ENCODE measurements around the gene HK1.

Gene HK1

DNA sequence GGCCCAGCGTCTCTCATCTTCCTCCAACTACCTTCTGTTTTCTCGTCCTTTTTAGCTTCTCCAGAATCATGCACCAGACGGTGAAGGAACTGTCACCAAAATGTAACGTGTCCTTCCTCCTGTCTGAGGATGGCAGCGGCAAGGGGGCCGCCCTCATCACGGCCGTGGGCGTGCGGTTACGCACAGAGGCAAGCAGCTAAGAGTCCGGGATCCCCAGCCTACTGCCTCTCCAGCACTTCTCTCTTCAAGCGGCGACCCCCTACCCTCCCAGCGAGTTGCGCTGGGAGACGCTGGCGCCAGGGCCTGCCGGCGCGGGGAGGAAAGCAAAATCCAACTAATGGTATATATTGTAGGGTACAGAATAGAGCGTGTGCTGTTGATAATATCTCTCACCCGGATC lies 122.6 kb downstream of the HK1 start:
- no peak overlapping the region for H3K9ac ChIP-seq (ENCODE audit: low read length)
- H3K27me3 ChIP-seq (ENCODE audit: control insufficient read depth, insufficient read depth, low read length): no peaks in the 10 kb centered on the region
- H3K4me1 ChIP-seq (ENCODE audit: control insufficient read depth, insufficient read depth, low read length): peaks cover 4% of the 10 kb centered on the region
- H3K27ac ChIP-seq (ENCODE audit: low read depth, low read length): no peak overlapping the region
- H3K4me3 ChIP-seq (ENCODE audit: low read length): no peak overlapping the region
- H3K36me3 ChIP-seq (ENCODE audit: control insufficient read depth, insufficient read depth, low read length): peaks cover 16% of the 10 kb centered on the region

DNA sequence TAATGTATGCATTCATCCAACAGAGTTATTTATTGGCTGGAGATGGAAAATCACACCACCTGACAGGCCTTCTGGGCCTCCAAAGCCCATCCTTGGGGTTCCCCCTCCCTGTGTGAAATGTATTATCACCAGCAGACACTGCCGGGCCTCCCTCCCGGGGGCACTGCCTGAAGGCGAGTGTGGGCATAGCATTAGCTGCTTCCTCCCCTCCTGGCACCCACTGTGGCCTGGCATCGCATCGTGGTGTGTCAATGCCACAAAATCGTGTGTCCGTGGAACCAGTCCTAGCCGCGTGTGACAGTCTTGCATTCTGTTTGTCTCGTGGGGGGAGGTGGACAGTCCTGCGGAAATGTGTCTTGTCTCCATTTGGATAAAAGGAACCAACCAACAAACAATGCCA lies 123.1 kb downstream of the HK1 start:
- Histone ChIP-seq H3K4me1 (ENCODE audit: control insufficient read depth, insufficient read depth, low read length) (peaks cover 4% of the 10 kb centered on the region), H3K9ac (ENCODE audit: low read length) (no peak overlapping the region), H3K27me3 (ENCODE audit: control insufficient read depth, insufficient read depth, low read length) (no peaks in the 10 kb centered on the region), H3K36me3 (ENCODE audit: control insufficient read depth, insufficient read depth, low read length) (peaks cover 16% of the 10 kb centered on the region), H3K27ac (ENCODE audit: low read depth, low read length) (no peak overlapping the region), H3K4me3 (ENCODE audit: low read length) (no peak overlapping the region)

DNA sequence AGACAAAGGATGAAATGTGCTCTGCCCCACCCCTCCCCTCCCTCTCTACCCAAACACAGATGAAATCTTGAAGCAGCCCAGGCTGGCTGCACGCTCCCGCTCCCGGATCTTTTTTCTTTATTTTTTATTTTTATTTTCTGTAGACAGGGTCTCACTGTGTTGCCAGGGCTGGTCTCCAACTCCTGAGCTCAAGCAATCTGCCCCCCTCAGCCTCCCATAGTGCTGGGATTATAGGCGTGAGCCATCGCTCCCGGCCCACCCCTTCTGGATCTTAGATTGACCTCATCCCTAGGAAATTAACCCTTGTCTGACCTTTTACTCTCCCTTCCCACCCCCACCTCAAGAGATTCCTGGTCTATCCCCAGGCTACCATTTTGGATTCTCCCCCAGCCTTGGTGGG lies 124.1 kb downstream of the HK1 start:
- Histone ChIP-seq H3K27me3 (ENCODE audit: control insufficient read depth, insufficient read depth, low read length) (no peaks in the 10 kb centered on the region), H3K27ac (ENCODE audit: low read depth, low read length) (no peak overlapping the region), H3K36me3 (ENCODE audit: control insufficient read depth, insufficient read depth, low read length) (peaks cover 15% of the 10 kb centered on the region)

DNA sequence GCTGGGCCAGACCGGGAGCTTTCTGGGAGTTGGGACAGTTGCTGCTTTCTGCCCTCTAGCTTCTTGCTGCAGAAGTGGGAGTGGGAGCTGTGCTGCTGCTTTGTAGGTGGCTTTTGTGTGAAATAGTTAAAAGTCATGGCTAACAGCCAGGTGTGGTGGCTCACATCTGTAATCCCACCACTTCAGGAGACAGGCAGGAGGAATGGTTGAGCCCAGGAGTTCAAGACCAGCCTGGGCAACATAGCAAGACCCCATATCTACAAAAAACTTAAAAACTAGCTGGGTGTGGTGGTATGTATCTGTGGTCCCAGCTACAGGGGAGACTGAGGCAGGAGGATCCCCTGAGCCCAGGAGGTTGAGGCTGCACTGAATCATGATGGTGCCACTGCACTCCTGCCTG lies 124.8 kb downstream of the HK1 start:
- H3K27me3 ChIP-seq (ENCODE audit: control insufficient read depth, insufficient read depth, low read length): no peaks in the 10 kb centered on the region
- H3K27ac ChIP-seq (ENCODE audit: low read depth, low read length): no peak overlapping the region
- H3K4me3 ChIP-seq (ENCODE audit: low read length): no peak overlapping the region
- H3K9ac ChIP-seq (ENCODE audit: low read length): no peak overlapping the region
- peaks cover 14% of the 10 kb centered on the region for H3K36me3 ChIP-seq (ENCODE audit: control insufficient read depth, insufficient read depth, low read length)
- peaks cover 12% of the 10 kb centered on the region for H3K4me1 ChIP-seq (ENCODE audit: control insufficient read depth, insufficient read depth, low read length)

More for the DNA sequence above, 124.1 kb downstream of the HK1 start:
- no peak overlapping the region for H3K4me3 ChIP-seq (ENCODE audit: low read length)
- no peak overlapping the region for H3K9ac ChIP-seq (ENCODE audit: low read length)
- peaks cover 5% of the 10 kb centered on the region for H3K4me1 ChIP-seq (ENCODE audit: control insufficient read depth, insufficient read depth, low read length)

DNA sequence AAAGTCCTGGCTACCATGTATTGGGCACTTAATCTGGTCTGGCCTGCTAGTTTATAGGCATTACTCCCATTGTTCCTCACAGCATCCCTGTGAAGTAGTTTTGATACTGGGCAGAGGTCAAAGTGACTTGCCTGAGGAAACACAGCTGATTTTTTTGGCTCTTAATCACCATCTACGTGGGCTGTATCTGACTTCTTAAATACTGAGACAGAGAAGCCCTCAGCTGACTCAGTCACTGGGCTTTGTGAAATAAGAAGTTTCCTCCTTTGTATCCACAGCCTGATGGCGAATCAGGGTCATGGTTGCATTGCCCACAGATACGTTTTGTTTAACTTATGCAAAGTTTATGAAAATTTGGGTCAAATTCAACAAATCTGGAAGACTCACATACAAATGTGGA lies 125.2 kb downstream of the HK1 start:
- H3K4me3 ChIP-seq (ENCODE audit: low read length): no peak overlapping the region
- H3K36me3 ChIP-seq (ENCODE audit: control insufficient read depth, insufficient read depth, low read length): peaks cover 14% of the 10 kb centered on the region
- no peak overlapping the region for H3K9ac ChIP-seq (ENCODE audit: low read length)
- H3K27ac ChIP-seq (ENCODE audit: low read depth, low read length): peak overlapping the region; percentile 22
- H3K4me1 ChIP-seq (ENCODE audit: control insufficient read depth, insufficient read depth, low read length): peaks cover 15% of the 10 kb centered on the region
- no peaks in the 10 kb centered on the region for H3K27me3 ChIP-seq (ENCODE audit: control insufficient read depth, insufficient read depth, low read length)

DNA sequence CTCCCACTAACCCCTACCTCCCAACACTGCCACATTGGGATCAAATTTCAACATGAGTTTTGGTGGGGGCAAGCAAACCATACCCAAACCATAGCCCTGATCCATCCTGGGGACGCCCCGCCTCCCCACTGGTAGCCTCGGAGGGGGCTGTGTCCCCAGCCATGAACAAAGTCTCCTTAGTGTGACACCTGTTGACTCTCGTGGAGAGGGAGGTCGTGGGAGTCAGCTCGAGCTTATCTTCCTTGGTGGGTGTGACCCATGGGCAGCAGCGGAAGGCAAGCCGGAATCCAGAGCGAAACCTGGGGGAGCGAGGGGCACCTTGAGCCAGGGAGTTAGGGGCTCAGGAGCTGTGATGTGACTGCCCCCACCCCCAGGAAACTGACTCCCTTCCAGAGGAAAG lies 126.5 kb downstream of the HK1 start:
- H3K36me3 ChIP-seq (ENCODE audit: control insufficient read depth, insufficient read depth, low read length): peaks cover 14% of the 10 kb centered on the region
- no peak overlapping the region for H3K9ac ChIP-seq (ENCODE audit: low read length)
- no peaks in the 10 kb centered on the region for H3K27me3 ChIP-seq (ENCODE audit: control insufficient read depth, insufficient read depth, low read length)
- H3K4me3 ChIP-seq (ENCODE audit: low read length): no peak overlapping the region
- peaks cover 21% of the 10 kb centered on the region for H3K4me1 ChIP-seq (ENCODE audit: control insufficient read depth, insufficient read depth, low read length)
- H3K27ac ChIP-seq (ENCODE audit: low read depth, low read length): no peak overlapping the region

DNA sequence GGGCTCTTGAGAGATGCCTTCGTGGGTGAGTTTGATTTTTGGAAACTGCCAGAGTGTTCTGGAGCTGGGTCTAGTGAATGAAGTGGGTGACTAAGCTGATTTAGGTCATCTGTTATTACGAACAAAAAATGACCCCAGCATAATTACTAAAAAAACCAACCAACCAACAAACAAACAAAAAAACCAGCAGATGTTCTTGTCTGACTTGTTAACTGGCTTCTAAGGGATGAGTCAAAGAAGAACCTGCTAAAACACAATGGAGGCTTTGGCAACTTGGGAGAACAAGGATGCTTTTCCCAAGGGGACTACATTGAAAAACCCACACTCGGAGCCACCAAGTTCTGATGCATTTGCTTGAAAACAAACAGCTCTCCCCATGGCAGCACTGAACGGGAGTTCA lies 126.9 kb downstream of the HK1 start:
- Histone ChIP-seq H3K36me3 (ENCODE audit: control insufficient read depth, insufficient read depth, low read length) (peaks cover 14% of the 10 kb centered on the region), H3K4me1 (ENCODE audit: control insufficient read depth, insufficient read depth, low read length) (peaks cover 21% of the 10 kb centered on the region), H3K27ac (ENCODE audit: low read depth, low read length) (peak overlapping the region; percentile 14)

DNA sequence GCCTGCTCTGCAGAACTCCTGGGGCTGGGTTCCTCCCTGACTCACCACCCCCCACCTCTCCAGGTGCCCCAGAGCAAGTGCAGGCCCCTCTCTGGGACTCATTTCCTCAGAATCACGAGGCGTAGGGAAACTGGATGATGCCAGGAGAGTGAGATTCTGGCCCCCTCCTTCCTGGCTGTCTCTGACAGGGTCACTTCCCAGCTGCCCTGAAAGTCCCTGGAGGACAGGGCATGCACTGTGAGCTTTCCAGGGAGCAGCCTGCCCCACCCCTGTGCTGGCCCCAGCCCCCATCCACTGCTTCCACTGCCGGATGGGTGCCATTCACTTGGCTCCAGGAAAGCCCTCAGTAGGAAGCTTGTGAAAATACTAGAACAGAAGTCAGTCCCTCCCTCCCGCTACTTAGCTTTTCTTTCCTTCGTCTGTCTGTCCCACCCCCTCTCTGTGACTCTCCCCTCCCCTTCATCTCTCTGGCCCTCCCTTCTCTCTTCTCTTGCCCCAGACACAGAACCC lies 128.1 kb downstream of the HK1 start:
- no peaks in the 10 kb centered on the region for H3K27me3 ChIP-seq (ENCODE audit: control insufficient read depth, insufficient read depth, low read length)
- no peak overlapping the region for H3K4me3 ChIP-seq (ENCODE audit: low read length)
- no peak overlapping the region for H3K9ac ChIP-seq (ENCODE audit: low read length)
- H3K36me3 ChIP-seq (ENCODE audit: control insufficient read depth, insufficient read depth, low read length): peaks cover 6% of the 10 kb centered on the region
- peaks cover 28% of the 10 kb centered on the region for H3K4me1 ChIP-seq (ENCODE audit: control insufficient read depth, insufficient read depth, low read length)
- H3K27ac ChIP-seq (ENCODE audit: low read depth, low read length): peak overlapping the region; percentile 74

More for the DNA sequence above, 126.9 kb downstream of the HK1 start:
- H3K27me3 ChIP-seq (ENCODE audit: control insufficient read depth, insufficient read depth, low read length): no peaks in the 10 kb centered on the region
- no peak overlapping the region for H3K9ac ChIP-seq (ENCODE audit: low read length)
- no peak overlapping the region for H3K4me3 ChIP-seq (ENCODE audit: low read length)

DNA sequence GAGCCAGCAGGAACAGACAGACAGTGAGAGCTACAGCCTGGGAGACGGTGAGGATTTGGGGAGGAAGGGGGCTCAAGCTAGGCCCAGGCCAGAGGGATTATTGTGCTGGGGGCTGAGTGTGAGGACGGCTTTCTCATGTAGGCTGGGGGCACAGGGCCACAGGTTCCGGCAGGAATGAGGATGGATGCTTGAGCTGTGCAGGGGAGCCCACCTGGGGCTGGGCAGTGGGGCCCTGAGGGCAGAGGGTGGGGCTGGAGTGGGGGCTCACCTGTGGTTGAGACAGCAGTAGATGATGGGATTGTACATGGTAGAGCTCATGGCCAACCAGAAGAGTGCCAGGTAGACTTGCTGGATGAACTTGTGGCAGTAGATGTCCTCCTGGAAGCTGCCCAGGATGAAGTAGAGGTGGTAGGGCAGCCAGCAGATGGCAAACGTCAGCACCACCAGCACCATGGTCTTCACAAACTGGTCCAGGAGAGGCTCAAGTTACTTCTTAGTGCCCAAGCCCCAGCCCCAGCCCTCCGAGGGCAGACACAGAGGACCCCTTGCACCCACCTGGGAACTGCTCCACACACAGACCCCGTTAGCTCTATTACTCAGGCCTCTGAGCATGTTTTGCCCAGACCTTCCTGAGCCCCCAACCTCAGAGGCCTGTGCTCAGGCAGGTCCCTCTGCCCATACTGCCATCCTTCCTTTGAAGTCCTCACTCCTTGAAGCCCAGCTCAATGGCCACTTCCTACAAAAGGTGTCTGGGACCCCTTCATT lies 128.7 kb downstream of the HK1 start:
- Histone ChIP-seq H3K27me3 (ENCODE audit: control insufficient read depth, insufficient read depth, low read length) (no peaks in the 10 kb centered on the region), H3K36me3 (ENCODE audit: control insufficient read depth, insufficient read depth, low read length) (peaks cover 6% of the 10 kb centered on the region), H3K27ac (ENCODE audit: low read depth, low read length) (peak overlapping the region; percentile 74), H3K9ac (ENCODE audit: low read length) (no peak overlapping the region), H3K4me3 (ENCODE audit: low read length) (no peak overlapping the region), H3K4me1 (ENCODE audit: control insufficient read depth, insufficient read depth, low read length) (peaks cover 32% of the 10 kb centered on the region)

DNA sequence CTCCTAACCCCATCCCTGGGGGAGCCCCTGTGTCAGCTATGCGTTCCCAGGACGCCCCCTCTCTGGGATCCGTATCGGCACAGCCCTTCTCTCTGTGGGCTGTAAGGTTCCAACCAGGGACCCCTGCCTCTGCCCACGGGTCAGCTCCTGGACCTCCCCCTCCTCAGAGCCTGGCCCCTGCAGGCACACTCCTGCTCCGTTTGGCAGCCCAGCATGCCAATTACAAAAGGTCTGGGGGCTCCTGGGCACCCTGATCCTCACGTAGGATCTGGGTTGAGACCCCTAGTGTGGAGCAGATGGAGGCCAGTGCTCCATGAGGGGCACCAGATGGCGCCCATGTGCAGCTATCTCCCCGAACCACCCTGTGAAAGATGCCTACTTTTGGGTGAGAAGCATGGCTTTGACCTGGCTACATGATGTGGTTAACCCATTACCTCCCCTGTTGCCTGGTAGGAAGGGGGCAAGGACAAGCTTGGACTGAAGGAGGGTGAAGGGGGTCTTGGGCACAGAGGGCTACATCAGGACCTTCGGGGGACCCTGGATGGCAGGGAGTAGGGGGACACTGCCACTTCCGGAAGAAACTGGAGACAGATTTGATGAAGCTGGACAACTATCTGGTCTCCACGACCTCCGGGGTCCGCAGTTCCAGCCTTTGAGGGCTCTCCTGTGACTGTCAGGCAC lies 129.5 kb downstream of the HK1 start:
- H3K36me3 ChIP-seq (ENCODE audit: control insufficient read depth, insufficient read depth, low read length): peaks cover 6% of the 10 kb centered on the region
- H3K4me1 ChIP-seq (ENCODE audit: control insufficient read depth, insufficient read depth, low read length): peaks cover 34% of the 10 kb centered on the region
- H3K27me3 ChIP-seq (ENCODE audit: control insufficient read depth, insufficient read depth, low read length): no peaks in the 10 kb centered on the region
- no peak overlapping the region for H3K9ac ChIP-seq (ENCODE audit: low read length)
- peak overlapping the region; percentile 42 for H3K4me3 ChIP-seq (ENCODE audit: low read length)
- peak overlapping the region; percentile 74 for H3K27ac ChIP-seq (ENCODE audit: low read depth, low read length)

DNA sequence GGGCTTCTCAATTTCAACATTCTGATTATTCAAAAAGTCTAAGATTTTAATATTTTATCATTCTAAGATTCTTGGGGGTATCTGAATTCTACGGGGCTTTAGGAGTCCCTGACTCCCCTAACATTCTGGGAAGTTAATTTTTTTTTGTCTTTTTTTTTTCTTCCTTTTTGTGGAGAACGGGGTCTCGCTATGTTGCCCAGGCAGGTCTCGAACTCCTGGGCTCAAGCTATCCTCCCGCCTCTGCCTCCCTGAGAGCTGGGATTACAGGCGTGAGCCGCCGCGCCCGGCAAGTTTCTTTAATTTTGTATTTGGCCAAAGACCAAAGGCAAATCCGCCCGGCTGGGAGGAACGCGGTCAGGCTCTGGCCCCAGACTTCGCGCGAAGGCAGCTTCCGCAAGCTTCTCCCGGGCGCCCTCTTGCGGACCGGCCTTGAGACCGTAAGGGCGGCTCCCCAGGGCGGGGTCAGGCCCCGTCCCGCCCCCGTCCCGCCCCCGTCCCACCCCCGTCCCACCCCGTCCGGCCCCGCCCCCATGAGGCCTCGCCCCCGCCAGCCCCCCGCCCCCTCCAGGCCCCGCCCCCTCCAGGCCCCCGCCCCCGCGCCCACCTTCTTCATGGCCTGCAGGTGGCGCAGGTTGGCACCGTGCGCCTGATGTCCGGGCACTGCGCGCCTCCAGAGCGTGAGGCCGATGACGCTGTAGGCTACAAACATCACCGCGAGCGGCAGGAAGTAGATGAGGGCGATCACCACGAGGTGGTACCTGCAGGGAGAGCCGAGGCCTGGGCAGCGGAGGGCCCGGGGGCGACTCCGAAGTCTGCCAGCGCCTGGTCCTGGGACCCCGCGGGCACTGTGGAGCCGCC lies 130.3 kb downstream of the HK1 start:
- H3K4me1 ChIP-seq (ENCODE audit: control insufficient read depth, insufficient read depth, low read length): peaks cover 33% of the 10 kb centered on the region

DNA sequence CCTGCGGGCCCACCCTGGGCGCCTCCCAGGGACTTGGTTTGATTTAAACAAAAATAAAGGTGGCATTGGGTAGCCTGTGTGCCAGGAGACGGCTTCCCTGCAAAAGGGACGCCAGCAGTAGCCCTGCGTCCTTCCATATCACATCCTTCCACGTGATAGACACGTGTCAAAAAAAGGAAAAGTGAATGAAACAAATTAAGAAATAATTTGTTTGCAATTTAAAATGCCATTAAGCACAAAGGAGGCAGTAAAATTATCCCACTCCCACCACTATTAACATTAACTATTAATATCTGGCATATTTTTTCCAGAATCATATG lies 130.8 kb downstream of the HK1 start:
- Histone ChIP-seq H3K27ac (ENCODE audit: low read depth, low read length) (peak overlapping the region; percentile 86), H3K9ac (ENCODE audit: low read length) (no peak overlapping the region), H3K4me3 (ENCODE audit: low read length) (peak overlapping the region; percentile 51), H3K4me1 (ENCODE audit: control insufficient read depth, insufficient read depth, low read length) (peaks cover 33% of the 10 kb centered on the region), H3K27me3 (ENCODE audit: control insufficient read depth, insufficient read depth, low read length) (no peaks in the 10 kb centered on the region), H3K36me3 (ENCODE audit: control insufficient read depth, insufficient read depth, low read length) (peaks cover 6% of the 10 kb centered on the region)

More for the DNA sequence above, 130.3 kb downstream of the HK1 start:
- Histone ChIP-seq H3K36me3 (ENCODE audit: control insufficient read depth, insufficient read depth, low read length) (peaks cover 6% of the 10 kb centered on the region), H3K4me3 (ENCODE audit: low read length) (peak overlapping the region; percentile 51), H3K27ac (ENCODE audit: low read depth, low read length) (peak overlapping the region; percentile 86), H3K9ac (ENCODE audit: low read length) (no peak overlapping the region), H3K27me3 (ENCODE audit: control insufficient read depth, insufficient read depth, low read length) (no peaks in the 10 kb centered on the region)
